IPS-NIHi7 (cell line): ENCODE measurements around the gene MGRN1.

Source experiments
- DNase-seq: peaks from one replicate; pipeline ENCODE4 v3.0.0; 2012; ENCODE audit warnings: mixed read lengths; ENCODE audit errors: extremely low spot score

The MGRN1 gene

DNA sequence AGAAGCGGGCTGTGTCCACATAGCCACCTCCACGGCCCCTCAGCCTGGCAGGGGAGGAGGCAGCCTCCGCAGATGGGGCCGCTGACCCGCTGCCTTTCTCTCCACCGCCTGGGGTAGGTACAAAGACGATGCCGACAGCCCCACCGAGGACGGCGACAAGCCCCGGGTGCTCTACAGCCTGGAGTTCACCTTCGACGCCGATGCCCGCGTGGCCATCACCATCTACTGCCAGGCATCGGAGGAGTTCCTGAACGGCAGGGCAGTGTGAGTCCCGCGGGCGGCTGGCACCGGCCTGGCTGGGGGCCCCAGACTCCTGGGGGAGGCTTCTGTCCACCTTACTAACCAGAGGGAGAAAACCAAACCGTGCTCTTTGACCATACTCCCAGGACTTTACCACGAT, 27.9 kb downstream of the MGRN1 start:
- no peak for DNase-seq

GRCh38 chr16:4654011-4654963, 29.7 kb downstream of the MGRN1 start:
- DNase-seq, result no peak

DNA sequence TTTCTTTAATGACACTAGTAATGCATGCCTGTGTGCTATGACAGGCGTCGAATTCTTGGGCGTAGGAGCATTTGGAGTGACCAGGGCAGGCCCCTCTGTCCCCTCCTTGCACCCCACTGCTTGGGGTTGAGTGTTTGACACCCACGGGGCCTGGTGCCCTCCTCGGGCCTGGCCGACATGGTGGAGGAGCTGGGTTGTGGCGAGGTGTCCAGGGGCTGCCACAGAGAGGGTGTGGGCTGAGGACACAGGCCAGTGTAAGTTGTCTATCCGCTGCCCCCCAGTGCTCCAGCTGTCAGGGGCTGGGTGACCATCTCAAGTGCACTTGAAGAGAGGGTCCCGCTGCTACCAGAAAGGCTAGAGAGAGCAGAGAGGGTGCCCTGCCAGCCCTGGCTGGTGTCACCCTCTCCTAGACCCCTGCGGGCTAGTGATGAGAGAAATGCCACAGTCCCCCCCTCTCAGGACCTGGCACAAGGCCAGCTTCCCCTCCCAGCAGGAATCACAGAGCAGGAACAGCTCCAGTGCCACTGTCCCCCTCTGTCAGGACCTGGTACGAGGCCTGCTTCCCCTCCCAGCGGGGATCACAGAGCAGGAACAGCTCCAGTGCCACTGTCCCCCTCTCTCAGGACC, 30.5 kb downstream of the MGRN1 start:
- DNase-seq, result no peak

- no peak for DNase-seq
Measured at GRCh38 chr16:4655801-4656200, 31.2 kb downstream of the MGRN1 start.

DNA sequence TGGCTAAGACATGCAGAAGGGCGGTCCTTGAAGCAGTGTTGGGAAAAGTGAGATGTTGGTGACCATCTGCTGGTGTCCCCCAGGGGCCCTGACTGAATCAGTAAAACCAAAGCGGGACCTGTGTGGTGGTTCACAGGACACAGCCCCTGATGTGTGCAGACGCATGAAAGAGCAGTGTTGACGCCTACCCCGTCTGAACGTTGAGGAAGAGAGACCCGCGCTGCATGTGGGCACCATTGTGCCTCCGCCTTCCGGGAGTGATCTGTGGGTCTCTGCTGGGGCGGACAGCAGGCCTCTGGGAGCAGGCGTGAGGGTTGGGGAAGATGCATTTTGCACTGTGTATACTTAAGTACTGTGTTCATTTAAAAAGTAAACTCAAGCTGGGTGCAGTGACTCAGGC, 31.6 kb downstream of the MGRN1 start:
- DNase-seq, result no peak

DNA sequence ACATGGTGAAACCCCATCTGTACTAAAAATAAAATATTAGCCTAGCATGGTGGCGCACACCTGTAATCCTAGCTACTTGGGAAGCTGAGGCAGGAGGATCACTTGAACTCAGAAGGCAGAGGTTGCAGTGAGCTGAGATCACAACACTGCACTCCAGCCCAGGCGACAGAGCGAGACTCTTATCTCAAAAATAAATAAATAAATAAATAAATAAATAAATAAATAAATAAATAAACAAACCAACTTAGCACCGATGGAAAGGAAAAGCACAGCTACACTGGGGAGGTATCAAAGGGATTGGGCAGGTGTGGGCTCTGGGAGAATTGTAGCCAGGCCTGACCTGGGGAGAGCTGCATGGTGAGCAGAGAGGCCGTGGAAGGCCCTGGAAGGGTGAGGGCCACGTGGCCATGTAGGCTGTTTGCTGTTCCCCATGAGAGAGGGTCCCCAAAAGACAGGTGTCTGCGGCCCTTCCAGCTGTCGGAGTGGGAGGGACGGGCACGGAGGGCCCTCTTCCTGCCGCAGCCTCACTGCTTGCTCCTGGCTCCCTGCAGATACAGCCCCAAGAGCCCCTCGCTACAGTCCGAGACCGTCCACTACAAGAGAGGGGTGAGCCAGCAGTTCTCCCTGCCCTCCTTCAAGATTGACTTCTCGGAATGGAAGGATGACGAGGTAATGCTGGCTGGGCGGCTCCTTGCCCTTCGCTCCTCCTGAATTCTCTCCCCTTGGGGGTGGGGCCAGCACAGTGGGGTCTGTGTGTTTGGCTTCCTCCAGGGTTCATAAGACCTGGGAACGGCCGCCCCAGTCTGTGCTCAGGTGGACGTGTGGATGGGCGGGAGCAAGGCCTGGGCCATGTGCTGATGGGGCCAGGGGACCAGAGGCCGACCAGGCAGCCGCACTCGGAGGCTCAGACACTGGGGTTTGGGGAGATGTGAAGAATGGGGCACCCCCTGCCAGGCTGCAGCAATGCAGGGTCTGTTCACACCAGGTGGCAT, 32.4 kb downstream of the MGRN1 start:
- DNase-seq, result no peak

- DNase-seq, result no peak
Measured at GRCh38 chr16:4659363-4660353, 35.0 kb downstream of the MGRN1 start.

- DNase-seq, result no peak
Measured at GRCh38 chr16:4660454-4661007, 35.9 kb downstream of the MGRN1 start.

DNA sequence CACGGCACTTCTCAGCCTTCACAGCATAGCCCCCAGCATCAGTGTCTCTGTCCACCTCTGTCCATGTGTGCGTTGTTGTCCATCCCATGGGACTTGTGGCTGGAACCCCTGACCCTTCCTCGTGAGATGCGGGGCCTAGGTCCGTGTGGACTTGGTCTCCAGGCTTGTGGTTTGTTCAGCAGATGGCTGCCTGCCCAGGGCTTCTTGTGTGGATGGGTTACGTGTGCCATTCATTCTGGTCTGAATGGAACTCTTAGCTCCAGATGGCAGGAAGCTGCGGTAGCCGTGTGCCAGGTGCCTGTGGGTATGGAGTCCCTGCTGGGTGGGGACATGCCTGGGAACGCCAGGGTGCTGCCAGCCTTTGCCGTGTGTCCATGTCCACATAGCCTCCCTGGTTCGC, 37.0 kb downstream of the MGRN1 start:
- no peak for DNase-seq

- no peak for DNase-seq
Measured at GRCh38 chr16:4663465-4663776, 38.8 kb downstream of the MGRN1 start.

DNA sequence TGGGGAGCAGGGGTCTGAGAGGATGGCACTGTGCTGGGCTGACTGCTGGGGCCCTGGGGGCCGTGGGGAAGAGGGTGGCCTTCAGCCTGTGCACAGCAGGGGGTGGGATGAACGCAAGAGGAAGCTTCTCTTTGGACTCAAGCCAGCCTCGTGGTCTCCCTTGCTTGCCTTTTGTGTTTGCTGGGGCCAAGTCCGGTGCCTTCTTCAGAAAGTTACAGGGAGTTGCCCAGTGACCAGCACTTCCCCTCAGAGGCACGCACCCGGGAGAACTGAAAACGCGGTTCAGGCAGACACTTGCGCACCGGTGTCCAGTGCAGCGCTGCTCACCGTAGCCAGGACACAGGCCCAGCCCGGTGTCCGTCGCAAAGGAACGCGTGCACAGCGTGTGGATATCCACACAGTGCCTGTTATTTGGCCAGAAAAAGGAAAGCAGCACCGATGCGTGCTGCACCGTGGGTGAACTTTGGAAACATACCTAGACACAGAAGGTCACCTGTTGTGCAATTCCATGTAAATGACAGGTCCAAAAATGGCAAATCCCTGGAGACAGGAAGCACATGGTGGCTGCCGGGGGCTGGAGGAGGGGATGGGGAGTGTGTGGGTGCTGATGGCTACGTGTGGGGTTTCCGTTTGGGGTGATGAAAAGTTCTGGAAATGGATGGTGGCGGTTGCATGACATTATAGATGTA, 39.3 kb downstream of the MGRN1 start:
- no peak for DNase-seq

GRCh38 chr16:4664538-4665418, 40.2 kb downstream of the MGRN1 start:
- DNase-seq, result no peak

DNA sequence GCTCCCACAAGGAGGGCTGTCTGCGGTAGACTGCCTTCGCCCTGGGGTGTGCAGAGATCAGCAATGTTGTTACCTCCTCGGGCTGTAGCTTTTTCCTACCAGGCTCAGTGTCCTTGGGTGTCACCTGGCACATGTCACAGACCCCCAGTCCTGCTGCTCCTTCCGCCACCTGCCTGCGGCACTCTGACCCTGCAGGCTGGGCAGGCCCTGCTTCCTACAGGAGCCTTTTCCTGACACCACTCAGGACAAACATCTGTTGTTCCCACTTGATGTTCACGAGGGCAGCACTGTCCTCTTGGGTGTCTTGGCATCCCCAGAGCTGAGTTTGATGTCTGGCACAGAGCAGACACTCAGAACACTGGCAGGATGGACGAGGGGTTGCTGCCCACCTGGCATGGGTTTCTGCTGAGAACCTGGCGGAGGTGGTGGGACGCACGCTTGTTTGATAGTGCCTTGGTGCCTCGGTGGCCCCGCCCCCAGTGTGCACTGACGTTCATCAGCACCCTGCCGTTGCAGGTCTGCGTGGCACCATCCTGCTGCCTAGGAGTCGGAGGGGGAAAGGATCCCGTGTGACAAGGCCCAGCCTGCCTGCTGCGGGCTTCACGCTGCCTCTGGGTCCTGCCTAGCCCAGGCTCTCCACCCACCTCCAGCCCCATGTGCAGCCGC, 42.0 kb downstream of the MGRN1 start:
- DNase-seq, result no peak

- DNase-seq, result no peak
Measured at GRCh38 chr16:4667203-4667963, 42.8 kb downstream of the MGRN1 start.

DNA sequence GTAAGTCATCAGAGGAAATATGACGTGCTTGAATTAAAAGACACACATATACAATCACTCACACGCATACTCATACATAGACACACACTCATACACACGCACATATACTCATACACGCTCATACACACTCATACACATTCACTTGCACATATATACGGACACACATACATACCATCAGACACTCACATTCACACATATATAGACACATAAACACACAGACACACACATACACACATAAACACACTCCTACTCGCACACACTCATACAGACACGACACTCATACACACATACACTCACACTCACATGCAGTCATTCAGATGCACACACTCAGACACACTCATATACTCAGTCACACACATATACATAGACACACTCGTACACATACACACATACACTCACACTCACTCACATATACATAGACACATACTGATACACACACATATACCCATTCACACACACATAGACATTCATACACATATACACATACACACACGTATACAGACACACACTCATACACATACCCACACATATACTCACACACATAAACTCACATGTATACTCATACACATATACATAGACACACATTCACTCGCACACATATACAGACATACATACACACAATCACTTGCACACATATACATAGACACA, 43.8 kb downstream of the MGRN1 start:
- DNase-seq, result no peak

DNA sequence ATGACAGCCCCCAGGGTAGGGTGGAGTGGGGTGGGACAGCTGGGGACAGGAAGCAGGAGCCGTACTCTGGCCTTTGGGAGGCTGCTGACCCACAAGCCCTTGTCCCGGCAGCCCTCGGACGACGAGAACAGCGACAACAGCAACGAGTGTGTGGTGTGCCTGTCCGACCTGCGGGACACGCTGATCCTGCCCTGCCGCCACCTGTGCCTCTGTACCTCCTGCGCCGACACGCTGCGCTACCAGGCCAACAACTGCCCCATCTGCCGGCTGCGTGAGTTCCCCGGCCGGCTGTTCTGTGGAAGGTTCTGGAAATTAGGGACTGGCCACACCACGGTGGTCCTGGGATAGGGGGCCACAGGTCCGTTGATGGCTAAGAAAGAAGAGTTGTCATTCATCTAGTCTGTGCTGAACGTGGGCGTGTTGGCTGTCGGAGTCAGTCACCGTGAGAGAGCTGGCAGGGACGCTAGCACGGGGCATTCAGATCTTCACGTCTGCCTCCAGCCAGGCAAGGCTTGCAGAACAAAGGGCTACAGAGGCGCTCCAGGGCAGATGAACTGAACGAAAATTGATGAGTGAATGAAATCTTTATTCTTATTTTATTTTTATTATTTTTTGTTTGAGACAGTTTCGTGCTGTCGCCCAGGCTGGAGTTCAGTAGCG, 48.9 kb downstream of the MGRN1 start:
- no peak for DNase-seq
